Effector memory CD8-positive, alpha-beta T cell (primary cell): Measurements from ENCODE around the gene NOD1.
A peak's percentile ranks its signal among the peaks of the same experiment; 100 is the strongest.
"Not testable (repeated sequence)": the region's sequence is repeated elsewhere in the genome, so short reads cannot be mapped to it uniquely, and the experiment has no call there.

ENCODE experiments used
- ATAC-seq: fragments of 150-1000 bp; cut with Tn5 transposase; replicated peaks from 2 replicates; pipeline ENCODE4 v1.10.0; 2021; ENCODE audit warnings: mild to moderate bottlenecking, moderate library complexity
- DNase-seq, 3 experiments: peaks; one replicate each; pipeline ENCODE4 v3.0.0; 2021
- H3K27ac Mint-ChIP-seq, 2 donors: one replicate each; pipeline ENCODE4 v1.8.0; 2022; ENCODE audit warnings: mild to moderate bottlenecking in 2 of 2, mixed read lengths in 2 of 2, moderate library complexity in 2 of 2
- H3K27me3 Mint-ChIP-seq, 2 donors: one replicate each; pipeline ENCODE4 v1.8.0; 2022; ENCODE audit warnings: mixed read lengths in 2 of 2
- H3K36me3 Mint-ChIP-seq: one replicate; pipeline ENCODE4 v1.8.0; 2022; ENCODE audit warnings: mild to moderate bottlenecking, moderate library complexity, mixed read lengths; ENCODE audit not compliant: insufficient read depth
- H3K4me1 Mint-ChIP-seq, 2 donors: one replicate each; pipeline ENCODE4 v1.8.0; 2022; ENCODE audit warnings: low read depth in 2 of 2, mixed read lengths in 2 of 2
- H3K4me3 Mint-ChIP-seq, 2 donors: one replicate each; pipeline ENCODE4 v1.8.0; 2022; ENCODE audit warnings: mild to moderate bottlenecking in 2 of 2, mixed read lengths in 2 of 2, moderate library complexity in 2 of 2
- H3K9me3 Mint-ChIP-seq, 2 donors: one replicate each; pipeline ENCODE4 v1.8.0; 2022; ENCODE audit warnings: mixed read lengths in 2 of 2

Gene NOD1

GRCh38 chr7:30511494-30511893 lies 32.9 kb upstream of the NOD1 start:
- Mint-ChIP-seq H3K27me3 (no peaks in the 10 kb centered on the region), H3K4me3 (no peak overlapping the region), H3K36me3 (peaks cover 3% of the 10 kb centered on the region), H3K9me3 (no peaks in the 10 kb centered on the region), H3K27ac (no peak overlapping the region), H3K4me1 (no peaks in the 10 kb centered on the region)
- no peak for DNase-seq
- ATAC-seq, result no peak

GRCh38 chr7:30510124-30511075 lies 31.8 kb upstream of the NOD1 start:
- no peak overlapping the region for H3K27ac Mint-ChIP-seq
- ATAC-seq (peak; percentile 76), DNase-seq (peak in 2 of 3 experiments; percentile 10 to 12)
- peaks cover 0 to 6% of the 10 kb centered on the region in 2 donors for H3K4me1 Mint-ChIP-seq
- H3K27me3 Mint-ChIP-seq, result no peaks in the 10 kb centered on the region
- no peak overlapping the region for H3K4me3 Mint-ChIP-seq
- H3K9me3 Mint-ChIP-seq, result no peaks in the 10 kb centered on the region
- peaks cover 3% of the 10 kb centered on the region for H3K36me3 Mint-ChIP-seq

GRCh38 chr7:30509171-30509857 lies 30.7 kb upstream of the NOD1 start:
- H3K27ac Mint-ChIP-seq, H3K27me3 Mint-ChIP-seq, ATAC-seq, DNase-seq, H3K4me3 Mint-ChIP-seq, H3K9me3 Mint-ChIP-seq, H3K36me3 Mint-ChIP-seq: not testable (repeated sequence)
- peaks cover 2 to 11% of the 10 kb centered on the region in 2 donors for H3K4me1 Mint-ChIP-seq

DNA sequence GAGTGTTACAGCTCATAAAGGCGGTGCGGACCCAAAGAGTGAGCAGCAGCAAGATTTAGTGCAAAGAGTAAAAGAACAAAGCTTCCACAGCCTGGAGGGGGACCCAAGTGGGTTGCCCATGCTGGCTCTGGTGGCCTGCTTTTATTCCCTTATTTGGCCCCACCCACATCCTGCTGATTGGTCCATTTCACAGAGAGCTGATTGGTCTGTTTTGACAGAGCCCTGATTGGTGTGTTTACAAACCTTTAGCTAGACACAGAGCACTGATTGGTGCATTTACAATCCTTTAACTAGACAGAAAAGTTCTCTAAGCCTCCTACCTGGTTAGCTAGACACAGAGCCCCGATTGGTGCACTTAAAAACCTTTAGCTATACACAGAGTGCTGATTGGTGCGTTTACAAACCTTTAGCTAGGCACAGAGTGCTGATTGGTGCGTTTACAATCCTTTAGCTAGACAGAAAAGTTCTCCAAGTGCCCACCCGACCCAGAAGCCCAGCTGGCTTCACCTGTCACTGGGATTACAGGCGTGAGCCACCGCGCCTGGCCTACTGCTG lies 28.8 kb upstream of the NOD1 start:
- not testable (repeated sequence) for H3K4me3 Mint-ChIP-seq, H3K27ac Mint-ChIP-seq, ATAC-seq, H3K27me3 Mint-ChIP-seq, DNase-seq, H3K9me3 Mint-ChIP-seq
- Mint-ChIP-seq H3K36me3 (peaks cover 11% of the 10 kb centered on the region), H3K4me1 (peaks cover 17 to 28% of the 10 kb centered on the region in 2 donors)

GRCh38 chr7:30505174-30505697 lies 26.7 kb upstream of the NOD1 start:
- DNase-seq (no peak), ATAC-seq (no peak)
- peaks cover 11% of the 10 kb centered on the region for H3K36me3 Mint-ChIP-seq
- H3K27me3 Mint-ChIP-seq, result no peaks in the 10 kb centered on the region
- H3K4me3 Mint-ChIP-seq, result peak overlapping the region; percentile 85 to 91
- H3K4me1 Mint-ChIP-seq, result peaks cover 20 to 38% of the 10 kb centered on the region in 2 donors
- H3K9me3 Mint-ChIP-seq, result no peaks in the 10 kb centered on the region
- peak overlapping the region; percentile 74 to 91 for H3K27ac Mint-ChIP-seq

GRCh38 chr7:30504301-30505173 lies 26.0 kb upstream of the NOD1 start, which contains the start of gene GGCT:
TSS of gene GGCT (minus strand) at chr7:30504829. CDS start at chr7:30504709, 120 bp downstream.
- peaks cover 12% of the 10 kb centered on the region for H3K36me3 Mint-ChIP-seq
- peak within 1 kb of the TSS; percentile 74 to 91 for H3K27ac Mint-ChIP-seq
- H3K4me1 Mint-ChIP-seq, result peaks cover 21 to 39% of the 10 kb centered on the region in 2 donors
- DNase-seq (peak; percentile 94 to 97 (median 96)), ATAC-seq (peak; percentile 96)
- H3K4me3 Mint-ChIP-seq, result peak within 1 kb of the TSS; percentile 85 to 91
- H3K9me3 Mint-ChIP-seq, result no peaks in the 10 kb centered on the region
- H3K27me3 Mint-ChIP-seq, result no peaks in the 10 kb centered on the region

GRCh38 chr7:30503274-30504212 lies 25.0 kb upstream of the NOD1 start:
- DNase-seq (no peak), ATAC-seq (no peak)
- Mint-ChIP-seq H3K4me1 (peaks cover 21 to 39% of the 10 kb centered on the region in 2 donors), H3K27ac (peak overlapping the region; percentile 74 to 91), H3K9me3 (no peaks in the 10 kb centered on the region), H3K4me3 (peak overlapping the region; percentile 85 to 91), H3K27me3 (no peaks in the 10 kb centered on the region), H3K36me3 (peaks cover 20% of the 10 kb centered on the region)

- ATAC-seq, result no peak
- Mint-ChIP-seq H3K27me3 (no peaks in the 10 kb centered on the region), H3K27ac (no peak overlapping the region), H3K4me3 (no peak overlapping the region), H3K36me3 (peaks cover 22% of the 10 kb centered on the region), H3K4me1 (peaks cover 21 to 39% of the 10 kb centered on the region in 2 donors), H3K9me3 (no peaks in the 10 kb centered on the region)
- DNase-seq, result no peak
Observed at GRCh38 chr7:30502470-30503251, 24.1 kb upstream of the NOD1 start.

GRCh38 chr7:30501264-30501663 lies 22.7 kb upstream of the NOD1 start:
- no peaks in the 10 kb centered on the region for H3K27me3 Mint-ChIP-seq
- peaks cover 21 to 39% of the 10 kb centered on the region in 2 donors for H3K4me1 Mint-ChIP-seq

DNA sequence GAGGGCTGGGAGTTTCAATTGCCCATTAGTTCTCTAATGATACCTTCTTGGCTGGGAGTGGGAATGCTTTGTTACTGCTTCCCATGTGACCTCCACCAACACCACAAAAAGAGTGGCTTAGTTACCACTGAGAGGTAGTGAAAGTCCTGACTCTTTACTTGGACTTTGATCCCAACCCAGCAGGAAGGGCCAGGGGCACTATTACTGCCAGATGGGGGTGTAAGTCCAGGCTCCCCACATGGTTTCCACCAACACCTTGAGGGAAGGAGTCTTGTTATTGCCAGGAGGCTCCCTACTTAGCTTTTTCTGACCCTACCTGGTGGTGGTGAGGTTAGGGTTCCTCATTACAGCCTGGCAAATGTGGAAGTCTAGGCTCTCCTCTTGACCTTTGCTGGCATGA lies 14.6 kb upstream of the NOD1 start:
- DNase-seq (no peak), ATAC-seq (no peak)
- Mint-ChIP-seq H3K36me3 (peaks cover 8% of the 10 kb centered on the region), H3K27me3 (peaks cover 0 to 9% of the 10 kb centered on the region in 2 donors), H3K27ac (no peak overlapping the region), H3K9me3 (peaks cover 4 to 9% of the 10 kb centered on the region in 2 donors), H3K4me1 (no peaks in the 10 kb centered on the region), H3K4me3 (no peak overlapping the region)

More at GRCh38 chr7:30501264-30501663, 22.7 kb upstream of the NOD1 start:
- DNase-seq, result no peak
- no peaks in the 10 kb centered on the region for H3K9me3 Mint-ChIP-seq
- no peak for ATAC-seq
- H3K36me3 Mint-ChIP-seq, result peaks cover 28% of the 10 kb centered on the region
- H3K27ac Mint-ChIP-seq, result no peak overlapping the region
- H3K4me3 Mint-ChIP-seq, result no peak overlapping the region

- peaks cover 0 to 9% of the 10 kb centered on the region in 2 donors for H3K27me3 Mint-ChIP-seq
- H3K4me3 Mint-ChIP-seq, result no peak overlapping the region
- H3K9me3 Mint-ChIP-seq, result peaks cover 4 to 9% of the 10 kb centered on the region in 2 donors
- ATAC-seq, result no peak
- no peaks in the 10 kb centered on the region for H3K4me1 Mint-ChIP-seq
- peaks cover under 1% of the 10 kb centered on the region for H3K36me3 Mint-ChIP-seq
- H3K27ac Mint-ChIP-seq, result no peak overlapping the region
- no peak for DNase-seq
Observed at GRCh38 chr7:30491417-30491816, 12.8 kb upstream of the NOD1 start.
